ENCODE results near the gene CIB4. TPM values are rescaled to one million over a fixed set of nuclear protein-coding genes. Genes with fewer than 3 reads are reported as not detected.

Gene CIB4
- total RNA-seq, 1 experiment from 2014 or later = not detected

- TF ChIP-seq PRDM15 (CRISPR knock-in tag; IDR thresholded peaks at IDR 0.05) (no peak), USF2 (CRISPR knock-in tag; IDR thresholded peaks at IDR 0.05) (no peak), FOXP1 (CRISPR knock-in tag; IDR thresholded peaks at IDR 0.05; ENCODE audit: borderline replicate concordance) (no peak)
These were observed 61.5 kb downstream of the CIB4 start (continued) for GRCh38 chr2:26579723-26580040.

- POLR2A ChIA-PET = no interaction called here
- no peak for ATAC-seq
These were observed 62.0 kb downstream of the CIB4 start for GRCh38 chr2:26579025-26579722.

GRCh38 chr2:26578581-26578980 lies 62.6 kb downstream of the CIB4 start:
- peaks cover 24% of the 10 kb centered on the region for H3K27me3 Mint-ChIP-seq (ENCODE audit: low read depth)
- no peaks in the 10 kb centered on the region for H3K9me3 Mint-ChIP-seq
- no peak overlapping the region for H3K27ac Mint-ChIP-seq
- no peak for TF ChIP-seq NR1H2 (CRISPR knock-in tag; IDR thresholded peaks at IDR 0.05)
- no peak for TF ChIP-seq USF1 (CRISPR knock-in tag; IDR thresholded peaks at IDR 0.05)
- TF ChIP-seq ZNF671 (CRISPR knock-in tag; IDR thresholded peaks at IDR 0.05) = no peak
- no peak for TF ChIP-seq FOXJ3 (CRISPR knock-in tag; IDR thresholded peaks at IDR 0.05; ENCODE audit: borderline replicate concordance)
- no peak overlapping the region for H3K4me3 Mint-ChIP-seq
- ATAC-seq (no peak), DNase-seq (ENCODE audit: low spot score) (no peak)
- ChIA-PET CTCF (interaction anchor here (0.6 to 4.1 kb wide), 17 partner anchors 8 to 344 kb away, joined by 3 to 97 read pairs (median 9); partner anchors contain the start of gene OTOF), POLR2A (no interaction called here)
- H3K4me1 Mint-ChIP-seq = peaks cover 6% of the 10 kb centered on the region
- H3K36me3 Mint-ChIP-seq = no peaks in the 10 kb centered on the region

More at GRCh38 chr2:26579025-26579722, 62.0 kb downstream of the CIB4 start:
- Mint-ChIP-seq H3K4me1 (peaks cover 6% of the 10 kb centered on the region), H3K4me3 (no peak overlapping the region), H3K27me3 (ENCODE audit: low read depth) (peaks cover 22% of the 10 kb centered on the region), H3K27ac (no peak overlapping the region), H3K9me3 (no peaks in the 10 kb centered on the region), H3K36me3 (no peaks in the 10 kb centered on the region)
- no peak for DNase-seq (ENCODE audit: low spot score)
- TF ChIP-seq ZNF396 (CRISPR knock-in tag; IDR thresholded peaks at IDR 0.05; ENCODE audit: borderline replicate concordance) (no peak), TCF7 (CRISPR knock-in tag; IDR thresholded peaks at IDR 0.05; ENCODE audit: low read depth) (no peak), ESRRA (CRISPR knock-in tag; IDR thresholded peaks at IDR 0.05; ENCODE audit: borderline replicate concordance) (no peak), ZNF232 (CRISPR knock-in tag; IDR thresholded peaks at IDR 0.05) (no peak), E2F1 (CRISPR knock-in tag; IDR thresholded peaks at IDR 0.05) (no peak), TP53 (CRISPR knock-in tag; IDR thresholded peaks at IDR 0.05) (no peak), MLX (CRISPR knock-in tag; IDR thresholded peaks at IDR 0.05) (no peak), NR3C1 (CRISPR knock-in tag; conservative IDR thresholded peaks at IDR 0.05; ENCODE audit: low read depth) (no peak), NFYB (CRISPR knock-in tag; conservative IDR thresholded peaks at IDR 0.05; ENCODE audit: low read depth) (no peak), ZNF512 (CRISPR knock-in tag; IDR thresholded peaks at IDR 0.05; ENCODE audit: borderline replicate concordance) (no peak)
- CTCF ChIA-PET = interaction anchor here (0.6 to 4.1 kb wide), 7 partner anchors 8 to 166 kb away, joined by 3 to 97 read pairs (median 16); partner anchors contain the start of gene OTOF

Data from WTC11 (cell line).